Measurements from ENCODE around the gene C15orf39.
A peak's percentile ranks its signal among the peaks of the same experiment; 100 is the strongest.

The C15orf39 gene

DNA sequence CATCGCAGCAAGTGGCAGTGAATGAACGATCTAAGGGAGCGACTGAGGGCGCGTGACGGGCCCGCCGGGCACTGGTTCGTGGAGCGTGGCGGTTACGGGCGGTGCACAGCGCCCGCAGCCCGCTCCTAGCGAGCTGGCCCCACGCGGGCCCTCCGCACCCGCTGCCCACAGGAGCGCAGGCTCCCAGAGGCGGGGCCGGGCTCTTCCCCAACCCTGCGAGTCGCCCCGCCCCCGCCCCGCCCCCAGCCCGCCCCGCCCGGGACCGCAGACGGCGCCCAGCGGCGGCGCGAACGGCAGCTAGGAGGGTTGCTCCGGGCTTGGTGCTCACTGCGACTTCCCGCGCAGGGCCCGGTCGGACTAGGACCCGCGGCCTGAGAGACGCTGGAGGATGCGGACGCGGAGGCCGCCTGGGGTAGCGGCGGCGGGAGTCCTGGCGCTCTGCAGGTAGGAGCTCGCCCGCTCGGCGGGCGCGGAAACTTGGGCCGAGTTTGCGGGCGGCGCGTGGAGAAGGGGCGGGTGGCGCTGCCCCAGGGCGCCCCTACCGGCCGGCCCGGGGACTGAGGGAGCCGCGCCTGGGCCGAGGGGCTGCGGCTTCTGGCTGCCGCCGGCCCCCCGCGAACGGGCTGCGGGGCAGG lies at the start of gene C15orf39:
TSS of gene C15orf39 (plus strand) at position 267 of the 635 bp plus-strand sequence. CDS start 4,167 bp downstream, outside the sequence.
- DNase-seq (ENCODE audit: low spot score): peak; percentile 96
- TF ChIP-seq, protein P1, sequence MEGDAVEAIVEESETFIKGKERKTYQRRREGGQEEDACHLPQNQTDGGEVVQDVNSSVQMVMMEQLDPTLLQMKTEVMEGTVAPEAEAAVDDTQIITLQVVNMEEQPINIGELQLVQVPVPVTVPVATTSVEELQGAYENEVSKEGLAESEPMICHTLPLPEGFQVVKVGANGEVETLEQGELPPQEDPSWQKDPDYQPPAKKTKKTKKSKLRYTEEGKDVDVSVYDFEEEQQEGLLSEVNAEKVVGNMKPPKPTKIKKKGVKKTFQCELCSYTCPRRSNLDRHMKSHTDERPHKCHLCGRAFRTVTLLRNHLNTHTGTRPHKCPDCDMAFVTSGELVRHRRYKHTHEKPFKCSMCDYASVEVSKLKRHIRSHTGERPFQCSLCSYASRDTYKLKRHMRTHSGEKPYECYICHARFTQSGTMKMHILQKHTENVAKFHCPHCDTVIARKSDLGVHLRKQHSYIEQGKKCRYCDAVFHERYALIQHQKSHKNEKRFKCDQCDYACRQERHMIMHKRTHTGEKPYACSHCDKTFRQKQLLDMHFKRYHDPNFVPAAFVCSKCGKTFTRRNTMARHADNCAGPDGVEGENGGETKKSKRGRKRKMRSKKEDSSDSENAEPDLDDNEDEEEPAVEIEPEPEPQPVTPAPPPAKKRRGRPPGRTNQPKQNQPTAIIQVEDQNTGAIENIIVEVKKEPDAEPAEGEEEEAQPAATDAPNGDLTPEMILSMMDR (IDR thresholded peaks at IDR 0.05; ENCODE audit: extremely low read depth, missing control alignments): peak; percentile 86

DNA sequence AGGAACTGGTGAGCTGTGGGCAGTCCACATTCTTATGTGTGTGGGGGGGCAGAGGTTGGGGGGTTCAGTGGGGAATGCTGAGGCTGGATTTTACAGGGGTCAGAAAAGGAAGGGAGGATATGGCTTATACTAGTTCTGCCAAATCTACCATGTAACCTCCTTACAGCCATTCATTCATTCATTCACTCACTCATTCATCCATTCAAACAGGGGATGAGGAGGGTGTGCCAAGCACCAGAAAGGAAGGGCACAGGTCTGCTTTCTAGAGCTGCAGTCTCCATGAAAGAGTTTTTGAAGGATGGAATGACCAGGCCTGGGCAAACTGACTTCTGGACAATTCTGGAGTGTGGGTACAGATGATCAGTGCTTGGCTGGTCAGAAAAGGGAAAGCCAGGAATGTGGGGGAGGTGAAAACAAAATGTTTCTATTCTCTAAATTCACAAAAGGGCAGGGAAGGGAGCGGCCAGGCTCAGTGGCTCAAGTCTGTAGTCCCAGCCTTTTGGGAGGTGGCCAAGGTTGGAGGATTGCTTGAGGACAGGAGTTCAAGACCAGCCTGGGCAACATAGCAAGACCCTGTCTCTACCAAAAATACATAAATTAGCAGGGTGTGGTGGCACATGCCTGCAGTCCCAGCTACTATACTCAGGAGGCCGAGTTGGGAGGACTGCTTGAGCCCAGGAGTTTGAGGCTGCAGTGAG lies 49.2 kb upstream of the C15orf39 start:
- TF ChIP-seq, protein P1 (IDR thresholded peaks at IDR 0.05; ENCODE audit: extremely low read depth, missing control alignments): no peak
- DNase-seq (ENCODE audit: low spot score): no peak

DNA sequence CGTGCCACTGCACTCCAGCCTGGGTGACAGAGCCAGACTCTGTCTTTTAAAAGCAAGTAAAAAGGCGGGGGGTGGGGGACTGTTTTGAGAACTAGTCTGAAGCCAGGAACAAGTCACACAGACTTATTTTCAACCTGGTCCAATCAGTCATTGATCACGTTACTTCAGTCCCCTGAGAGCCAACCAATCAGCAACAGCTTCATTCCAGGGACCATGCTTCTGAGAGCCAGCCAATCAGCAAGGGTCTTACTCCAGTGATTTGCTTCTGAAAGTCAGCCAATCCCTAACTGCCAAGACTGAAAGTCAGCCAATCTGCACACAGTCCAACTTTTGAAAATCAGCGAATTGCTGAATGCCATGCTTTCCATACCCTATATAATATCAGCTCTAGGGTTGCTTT lies 48.6 kb upstream of the C15orf39 start:
- TF ChIP-seq, protein P1 (IDR thresholded peaks at IDR 0.05; ENCODE audit: extremely low read depth, missing control alignments): no peak
- peak; percentile 56 for DNase-seq (ENCODE audit: low spot score)

DNA sequence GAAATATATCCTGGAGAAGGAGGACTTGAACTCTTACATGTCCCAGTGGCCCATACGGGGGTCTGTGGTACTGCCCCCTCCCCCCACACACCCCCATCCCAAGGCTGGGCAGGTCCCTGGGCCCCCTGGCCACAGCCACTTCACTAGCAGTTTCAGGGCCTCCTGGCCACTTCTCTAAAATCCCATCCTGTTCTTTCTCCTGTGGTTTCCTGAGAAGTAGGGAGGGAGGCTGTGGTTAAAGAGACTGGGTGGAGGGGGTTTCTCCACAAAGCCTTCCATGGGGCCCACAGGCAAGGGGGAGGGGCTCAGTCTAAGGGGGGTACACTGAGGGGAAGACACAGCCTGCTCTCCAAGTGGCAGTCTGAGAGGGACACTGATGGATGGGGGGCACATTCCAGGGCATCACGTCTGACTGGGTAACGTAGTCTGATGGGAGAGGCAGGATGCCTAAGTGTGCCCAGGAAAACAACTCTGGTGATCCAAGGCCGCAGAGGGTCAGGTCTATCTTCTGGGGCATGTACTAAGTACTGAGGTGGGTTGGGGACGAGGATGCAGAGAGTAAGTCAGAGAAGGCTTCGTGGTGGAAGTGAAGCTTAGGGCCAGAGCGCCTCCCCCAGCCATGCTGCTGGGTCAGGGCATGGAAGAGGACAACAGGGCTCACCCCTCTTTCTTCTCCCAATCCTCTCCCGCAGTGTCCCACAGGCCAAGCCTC lies 48.0 kb upstream of the C15orf39 start:
- no peak for DNase-seq (ENCODE audit: low spot score)
- TF ChIP-seq, protein P1 (IDR thresholded peaks at IDR 0.05; ENCODE audit: extremely low read depth, missing control alignments): no peak

DNA sequence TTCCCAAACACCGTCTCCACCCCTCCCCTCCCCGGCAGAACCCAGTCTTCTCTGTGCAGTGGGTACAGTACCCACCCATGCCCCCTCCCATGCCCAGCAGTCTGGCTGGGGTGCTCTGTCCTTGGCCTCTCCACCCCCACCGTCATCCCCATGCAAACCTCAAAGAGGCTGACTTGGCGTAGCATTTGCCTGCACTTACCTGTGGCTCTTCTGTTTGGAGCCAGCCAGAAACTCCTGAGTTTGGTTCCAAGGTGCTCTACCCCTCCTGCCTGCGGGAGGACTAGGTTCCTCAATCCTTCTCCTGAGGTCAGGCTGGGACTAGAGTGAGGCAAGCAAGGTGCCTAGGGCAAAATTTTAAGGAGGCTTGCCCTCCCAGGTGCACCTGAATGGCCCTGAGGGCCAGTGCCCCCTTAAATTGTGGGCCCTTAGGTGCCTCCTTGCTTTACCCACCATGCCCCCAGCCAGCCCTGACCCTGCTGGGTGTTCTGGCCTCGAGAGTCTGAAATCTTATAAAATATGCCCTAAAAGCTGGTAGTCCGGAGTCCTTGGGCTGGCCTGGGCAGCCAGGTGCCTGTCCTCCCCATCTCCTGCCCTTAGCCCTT lies 47.1 kb upstream of the C15orf39 start:
- no peak for DNase-seq (ENCODE audit: low spot score)
- TF ChIP-seq, protein P1 (IDR thresholded peaks at IDR 0.05; ENCODE audit: extremely low read depth, missing control alignments): no peak

DNA sequence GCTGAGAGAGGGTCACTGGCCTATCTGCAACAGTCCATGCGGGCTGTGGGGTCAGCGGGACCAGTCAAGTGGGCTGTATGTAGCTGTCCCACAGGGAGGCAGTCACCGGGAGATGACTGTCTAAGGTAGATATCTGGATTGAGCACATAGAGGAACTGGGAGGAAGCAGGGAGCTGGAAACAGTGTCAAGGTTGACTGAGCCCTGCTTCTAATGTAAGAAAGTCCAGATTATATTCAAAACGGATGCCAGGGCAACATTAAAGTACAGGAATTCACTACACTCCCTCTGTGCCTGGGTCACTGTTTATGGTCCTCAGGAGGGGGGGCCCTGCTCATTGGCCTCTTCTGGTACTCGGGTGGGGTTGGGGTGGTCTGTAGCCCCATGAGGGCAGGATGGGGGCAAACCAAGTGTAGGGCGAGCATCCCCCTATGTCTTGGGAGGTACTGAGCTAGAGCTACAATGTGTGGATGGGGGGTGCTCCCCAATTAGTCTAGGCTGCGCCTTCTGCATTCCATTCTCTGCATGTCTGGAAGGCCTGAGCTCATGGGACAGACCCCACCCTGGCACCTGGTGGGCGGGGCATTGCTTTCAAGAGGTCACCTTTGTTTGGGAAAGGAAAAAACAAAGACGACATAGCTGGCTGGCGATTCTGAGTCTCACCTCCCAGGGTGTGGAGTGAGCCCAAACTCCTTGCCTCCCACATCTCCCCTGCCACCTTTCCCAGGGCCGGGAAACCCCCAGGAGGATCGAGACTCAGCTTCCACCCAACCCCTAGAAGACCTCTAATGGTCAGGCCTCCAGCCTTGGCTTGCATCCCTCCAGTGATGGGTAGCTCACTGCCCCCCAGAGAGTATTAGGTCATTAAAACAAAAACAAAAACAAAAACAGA lies 45.1 kb upstream of the C15orf39 start:
- DNase-seq (ENCODE audit: low spot score): no peak
- TF ChIP-seq, protein P1 (IDR thresholded peaks at IDR 0.05; ENCODE audit: extremely low read depth, missing control alignments): no peak

All from GM20000 (cell line).